HEK293 (cell line): ENCODE measurements around the gene SLC37A4.

Experiments used
- CTCF ChIA-PET: fragments of 350-600 bp; formaldehyde crosslinking; extraction: SDS; loops from one replicate; lab custom pipeline; 2021; ENCODE audit warnings: antibody characterized with exemption; lab: Yijun Ruan, JAX
- POLR2A ChIA-PET: fragments of 300-600 bp; formaldehyde crosslinking; extraction: SDS; loops from one replicate; lab custom pipeline; 2020; ENCODE audit warnings: antibody characterized with exemption, inconsistent platforms; lab: Yijun Ruan, JAX
- H3K27ac ChIP-seq: fragments of 200-500 bp; sonication (Bioruptor generic); 2 replicates; pipeline ENCODE4 v1.5.1; 2014; ENCODE audit warnings: low read depth, low read length, control low read depth, inconsistent platforms; ENCODE audit errors: extremely low read depth
- H3K36me3 ChIP-seq, 2 experiments: fragments of 200-500 bp in 1 of 2; sonication (Bioruptor generic) in 1 of 2; 1 replicate in 1 of 2; 2 replicates in 1 of 2; pipeline ENCODE4 v1.5.1; 2014 to 2017; ENCODE audit warnings: inconsistent platforms in 2 of 2, low read length in 2 of 2; ENCODE audit not compliant: control insufficient read depth in 2 of 2, insufficient read depth in 1 of 2
- H3K4me1 ChIP-seq: fragments of 200-500 bp; sonication (Bioruptor generic); 2 replicates; pipeline ENCODE4 v1.5.1; 2014; ENCODE audit warnings: mild to moderate bottlenecking, low read length, inconsistent platforms; ENCODE audit not compliant: control insufficient read depth, insufficient read depth
- H3K4me3 ChIP-seq: 2 replicates; pipeline ENCODE4 v1.5.1; 2011; ENCODE audit warnings: low read depth, mild to moderate bottlenecking, control low read depth, low read length, moderate library complexity
- H3K9me3 ChIP-seq: fragments of 200-500 bp; sonication (Bioruptor generic); 2 replicates; pipeline ENCODE4 v1.5.1; 2014; ENCODE audit warnings: low read depth, low read length, inconsistent platforms; ENCODE audit not compliant: control insufficient read depth, insufficient read depth
- GLI2 ChIP-seq: fragments of 450-650 bp; formaldehyde crosslinking; IDR thresholded peaks from 2 replicates; pipeline ENCODE4; 2017; ENCODE audit warnings: missing biosample characterization, missing genetic modification characterization, low read depth, borderline replicate concordance
- PATZ1 ChIP-seq: fragments of 450-650 bp; formaldehyde crosslinking; IDR thresholded peaks from 2 replicates; pipeline ENCODE4 v1.5.1; 2016; ENCODE audit warnings: missing biosample characterization, missing genetic modification characterization
- PRDM2 ChIP-seq: fragments of 450-650 bp; formaldehyde crosslinking; IDR thresholded peaks from 2 replicates; pipeline ENCODE4 v1.5.1; 2016; ENCODE audit warnings: missing biosample characterization, missing genetic modification characterization, borderline replicate concordance
- PRDM4 ChIP-seq: fragments of 450-650 bp; formaldehyde crosslinking; IDR thresholded peaks from 2 replicates; pipeline ENCODE4 v1.5.1; 2017; ENCODE audit warnings: missing biosample characterization, missing genetic modification characterization
- SCRT2 ChIP-seq: fragments of 450-650 bp; formaldehyde crosslinking; IDR thresholded peaks from 2 replicates; pipeline ENCODE4 v1.5.1; 2016; ENCODE audit warnings: missing biosample characterization, missing genetic modification characterization
- TRIM28 ChIP-seq: IDR thresholded peaks from 2 replicates; pipeline ENCODE4 v1.6.1; 2011; ENCODE audit warnings: low read length, control low read depth, borderline replicate concordance
- YY2 ChIP-seq: fragments of 450-650 bp; formaldehyde crosslinking; IDR thresholded peaks from 2 replicates; pipeline ENCODE4 v1.5.1; 2016; ENCODE audit warnings: missing biosample characterization, missing genetic modification characterization
- ZNF211 ChIP-seq: fragments of 450-650 bp; formaldehyde crosslinking; IDR thresholded peaks from 2 replicates; pipeline ENCODE4 v1.5.1; 2016; ENCODE audit warnings: low read depth, missing biosample characterization, missing genetic modification characterization
- ZNF449 ChIP-seq: fragments of 450-650 bp; formaldehyde crosslinking; IDR thresholded peaks from 2 replicates; pipeline ENCODE4 v1.5.1; 2017; ENCODE audit warnings: missing biosample characterization, mild to moderate bottlenecking, missing genetic modification characterization, moderate library complexity
- ZNF518A ChIP-seq: fragments of 450-650 bp; formaldehyde crosslinking; conservative IDR thresholded peaks from 2 replicates; pipeline ENCODE4 v1.5.1; 2016; ENCODE audit warnings: low read depth, missing biosample characterization, missing genetic modification characterization
- ZNF645 ChIP-seq: fragments of 450-650 bp; formaldehyde crosslinking; IDR thresholded peaks from 2 replicates; pipeline ENCODE4; 2016; ENCODE audit warnings: missing biosample characterization, missing genetic modification characterization
- ZNF654 ChIP-seq: fragments of 450-650 bp; formaldehyde crosslinking; IDR thresholded peaks from 2 replicates; pipeline ENCODE4 v1.5.1; 2016; ENCODE audit warnings: low read depth, missing biosample characterization, missing genetic modification characterization
- ZNF76 ChIP-seq: fragments of 450-650 bp; formaldehyde crosslinking; IDR thresholded peaks from 2 replicates; pipeline ENCODE4; 2016; ENCODE audit warnings: low read depth, missing biosample characterization, missing genetic modification characterization, borderline replicate concordance

Gene SLC37A4

GRCh38 chr11:119042927-119043326, 12.2 kb upstream of the SLC37A4 start:
- H3K4me1 ChIP-seq: no peaks in the 10 kb centered on the region
- CTCF ChIA-PET: interaction anchor here (1.5 to 1.6 kb wide), 2 partner anchors 11 to 13 kb away, joined by 4 to 6 read pairs; no protein-coding TSS in a partner anchor
- no peaks in the 10 kb centered on the region for H3K9me3 ChIP-seq
- TF ChIP-seq ZNF654 (tag by site-specific recombination) (no peak), ZNF211 (tag by site-specific recombination) (no peak), ZNF645 (tag by site-specific recombination) (no peak), ZNF449 (no peak), PRDM4 (tag by site-specific recombination) (no peak), ZNF518A (tag by site-specific recombination) (no peak), PATZ1 (tag by site-specific recombination) (no peak), TRIM28 (no peak)
- peaks cover 0 to 36% of the 10 kb centered on the region in 2 experiments; a peak in 2 of 3 replicates for H3K36me3 ChIP-seq
- no peak overlapping the region for H3K4me3 ChIP-seq
- H3K27ac ChIP-seq: no peak overlapping the region
- POLR2A ChIA-PET: interaction anchor here (1.1 to 1.5 kb wide), 3 partner anchors 13 to 42 kb away, joined by 3 to 7 read pairs (median 3); partner anchors contain the start of genes HMBS and VPS11

- Histone ChIP-seq H3K36me3 (peaks cover 0 to 26% of the 10 kb centered on the region in 2 experiments; a peak in 2 of 3 replicates), H3K27ac (no peak overlapping the region), H3K9me3 (no peaks in the 10 kb centered on the region), H3K4me1 (no peaks in the 10 kb centered on the region), H3K4me3 (no peak overlapping the region)
- POLR2A ChIA-PET: interaction anchor here (0.7 to 0.9 kb wide), 2 partner anchors 14 to 108 kb away, joined by 3 read pairs; no protein-coding TSS in a partner anchor
- CTCF ChIA-PET: interaction anchor here (1.5 to 1.6 kb wide), 2 partner anchors 10 to 13 kb away, joined by 4 to 6 read pairs; no protein-coding TSS in a partner anchor
- TF ChIP-seq PRDM2 (tag by site-specific recombination): no peak
- TF ChIP-seq ZNF76 (tag by site-specific recombination): no peak
- TF ChIP-seq GLI2 (tag by site-specific recombination): no peak
- peak; percentile 61 for TF ChIP-seq SCRT2
- TF ChIP-seq YY2: no peak
Observed at GRCh38 chr11:119041821-119042514, 11.3 kb upstream of the SLC37A4 start.
